Measurements from ENCODE around the gene ZNF654.

The ZNF654 gene

DNA sequence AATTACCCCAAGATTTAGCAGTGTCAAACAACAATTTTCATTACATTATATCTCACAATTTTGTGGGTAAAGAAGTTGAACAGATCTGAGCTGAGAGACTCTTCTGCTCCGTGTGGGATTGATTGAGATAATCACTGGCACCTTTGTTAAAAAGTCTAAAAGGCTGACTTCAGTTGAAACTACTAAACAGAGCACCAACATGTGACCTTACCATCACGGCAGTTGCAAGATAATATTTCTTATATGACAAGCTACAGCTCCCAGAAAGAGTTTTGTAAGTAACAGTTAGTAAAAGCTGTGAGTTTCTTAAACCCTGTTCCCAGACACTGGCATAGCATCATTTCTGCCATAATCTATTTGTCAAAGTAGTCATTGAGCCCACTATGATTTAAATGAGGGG lies 25.2 kb upstream of the ZNF654 start:
- Histone ChIP-seq H3K4me1 (ENCODE audit: control insufficient read depth, insufficient read depth, low read length, unreplicated experiment) (peaks cover 17% of the 10 kb centered on the region), H3K79me2 (ENCODE audit: control insufficient read depth, insufficient read depth, low read length, unreplicated experiment) (no peaks in the 10 kb centered on the region), H3K4me3 (ENCODE audit: low read depth, low read length) (no peak overlapping the region), H2AFZ (ENCODE audit: low read length, unreplicated experiment) (peak overlapping the region; percentile 95), H3K27me3 (ENCODE audit: insufficient read depth, low read length) (no peaks in the 10 kb centered on the region), H3K27ac (ENCODE audit: low read depth, low read length) (no peak overlapping the region), H3K36me3 (ENCODE audit: insufficient read depth, low read length) (no peaks in the 10 kb centered on the region)

DNA sequence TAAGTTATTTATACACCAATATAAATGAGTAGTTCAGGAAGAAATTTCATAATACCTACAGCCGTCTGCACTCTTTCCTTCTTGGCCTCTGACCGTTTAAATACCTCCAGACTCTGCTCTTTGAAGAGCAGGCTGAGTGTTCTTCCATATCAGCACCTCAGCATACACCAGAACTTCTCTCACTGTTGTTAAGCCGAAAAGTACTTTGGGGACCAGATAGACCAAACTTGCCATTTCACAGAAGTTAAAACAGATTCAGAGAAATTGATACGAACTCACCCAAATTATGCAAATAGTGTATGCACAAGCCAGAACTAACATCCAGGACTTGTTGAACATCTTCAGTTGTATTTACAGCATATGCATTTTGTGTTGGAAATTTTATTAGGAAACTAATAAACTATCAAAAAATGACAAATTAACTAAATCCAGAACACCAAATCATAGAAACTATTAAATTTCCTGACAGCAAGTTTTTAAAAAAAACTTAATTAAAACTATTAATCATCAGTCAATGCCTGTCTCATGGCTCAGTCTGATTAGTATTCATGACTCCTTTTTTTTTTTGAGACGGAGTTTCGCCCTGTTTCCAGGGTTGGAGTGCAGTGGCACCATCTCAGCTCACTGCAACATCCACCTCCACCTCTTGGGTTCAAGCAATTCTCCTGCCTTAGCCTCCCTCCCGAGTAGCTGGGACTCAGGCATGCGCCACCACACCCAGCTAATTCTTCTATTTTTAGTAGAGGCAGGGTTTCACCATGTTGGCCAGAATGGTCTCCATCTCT lies 24.4 kb upstream of the ZNF654 start:
- Histone ChIP-seq H3K4me3 (ENCODE audit: low read depth, low read length) (no peak overlapping the region), H3K79me2 (ENCODE audit: control insufficient read depth, insufficient read depth, low read length, unreplicated experiment) (no peaks in the 10 kb centered on the region), H3K36me3 (ENCODE audit: insufficient read depth, low read length) (no peaks in the 10 kb centered on the region), H2AFZ (ENCODE audit: low read length, unreplicated experiment) (peak overlapping the region; percentile 95), H3K27ac (ENCODE audit: low read depth, low read length) (no peak overlapping the region), H3K4me1 (ENCODE audit: control insufficient read depth, insufficient read depth, low read length, unreplicated experiment) (peaks cover 19% of the 10 kb centered on the region), H3K27me3 (ENCODE audit: insufficient read depth, low read length) (no peaks in the 10 kb centered on the region)

- H2AFZ ChIP-seq (ENCODE audit: low read length, unreplicated experiment): no peak overlapping the region
- H3K36me3 ChIP-seq (ENCODE audit: insufficient read depth, low read length): no peaks in the 10 kb centered on the region
- peaks cover 15% of the 10 kb centered on the region for H3K4me1 ChIP-seq (ENCODE audit: control insufficient read depth, insufficient read depth, low read length, unreplicated experiment)
- no peak overlapping the region for H3K4me3 ChIP-seq (ENCODE audit: low read depth, low read length)
- no peaks in the 10 kb centered on the region for H3K27me3 ChIP-seq (ENCODE audit: insufficient read depth, low read length)
- no peaks in the 10 kb centered on the region for H3K79me2 ChIP-seq (ENCODE audit: control insufficient read depth, insufficient read depth, low read length, unreplicated experiment)
- no peak overlapping the region for H3K27ac ChIP-seq (ENCODE audit: low read depth, low read length)
Observed at GRCh38 chr3:88036221-88036620, 22.8 kb upstream of the ZNF654 start.

GRCh38 chr3:88038566-88038965 lies 20.5 kb upstream of the ZNF654 start:
- Histone ChIP-seq H3K27me3 (ENCODE audit: insufficient read depth, low read length) (no peaks in the 10 kb centered on the region), H3K79me2 (ENCODE audit: control insufficient read depth, insufficient read depth, low read length, unreplicated experiment) (no peaks in the 10 kb centered on the region), H3K4me1 (ENCODE audit: control insufficient read depth, insufficient read depth, low read length, unreplicated experiment) (peaks cover 12% of the 10 kb centered on the region), H3K4me3 (ENCODE audit: low read depth, low read length) (no peak overlapping the region), H2AFZ (ENCODE audit: low read length, unreplicated experiment) (no peak overlapping the region), H3K36me3 (ENCODE audit: insufficient read depth, low read length) (no peaks in the 10 kb centered on the region), H3K27ac (ENCODE audit: low read depth, low read length) (peak overlapping the region; percentile 53)

- no peaks in the 10 kb centered on the region for H3K79me2 ChIP-seq (ENCODE audit: control insufficient read depth, insufficient read depth, low read length, unreplicated experiment)
- H3K4me1 ChIP-seq (ENCODE audit: control insufficient read depth, insufficient read depth, low read length, unreplicated experiment): peaks cover 12% of the 10 kb centered on the region
- H3K27me3 ChIP-seq (ENCODE audit: insufficient read depth, low read length): no peaks in the 10 kb centered on the region
- no peak overlapping the region for H3K4me3 ChIP-seq (ENCODE audit: low read depth, low read length)
- no peak overlapping the region for H3K27ac ChIP-seq (ENCODE audit: low read depth, low read length)
- H3K36me3 ChIP-seq (ENCODE audit: insufficient read depth, low read length): no peaks in the 10 kb centered on the region
- no peak overlapping the region for H2AFZ ChIP-seq (ENCODE audit: low read length, unreplicated experiment)
Observed at GRCh38 chr3:88040529-88040928, 18.5 kb upstream of the ZNF654 start.

DNA sequence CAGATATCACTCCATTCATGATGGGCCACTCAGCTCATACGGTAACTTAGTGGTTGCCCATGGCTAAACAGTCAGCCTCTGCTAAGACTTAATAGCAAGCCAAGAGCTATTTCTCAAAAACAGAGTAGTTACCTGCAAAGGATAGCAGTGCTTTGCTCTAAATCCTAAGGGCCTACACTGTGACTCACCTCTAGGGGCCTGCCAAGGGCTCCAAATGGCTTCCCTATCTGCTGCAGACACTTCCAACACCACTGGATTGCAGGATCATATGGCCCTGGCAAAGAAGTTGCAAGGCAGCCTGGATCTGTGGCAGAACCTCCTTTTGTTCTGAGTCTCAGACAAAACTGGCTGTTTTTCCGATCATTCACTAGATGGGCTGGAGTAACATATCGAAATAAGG lies 18.1 kb upstream of the ZNF654 start:
- Histone ChIP-seq H3K27ac (ENCODE audit: low read depth, low read length) (no peak overlapping the region), H2AFZ (ENCODE audit: low read length, unreplicated experiment) (no peak overlapping the region), H3K4me3 (ENCODE audit: low read depth, low read length) (no peak overlapping the region), H3K79me2 (ENCODE audit: control insufficient read depth, insufficient read depth, low read length, unreplicated experiment) (no peaks in the 10 kb centered on the region), H3K27me3 (ENCODE audit: insufficient read depth, low read length) (no peaks in the 10 kb centered on the region), H3K36me3 (ENCODE audit: insufficient read depth, low read length) (no peaks in the 10 kb centered on the region), H3K4me1 (ENCODE audit: control insufficient read depth, insufficient read depth, low read length, unreplicated experiment) (peaks cover 12% of the 10 kb centered on the region)

DNA sequence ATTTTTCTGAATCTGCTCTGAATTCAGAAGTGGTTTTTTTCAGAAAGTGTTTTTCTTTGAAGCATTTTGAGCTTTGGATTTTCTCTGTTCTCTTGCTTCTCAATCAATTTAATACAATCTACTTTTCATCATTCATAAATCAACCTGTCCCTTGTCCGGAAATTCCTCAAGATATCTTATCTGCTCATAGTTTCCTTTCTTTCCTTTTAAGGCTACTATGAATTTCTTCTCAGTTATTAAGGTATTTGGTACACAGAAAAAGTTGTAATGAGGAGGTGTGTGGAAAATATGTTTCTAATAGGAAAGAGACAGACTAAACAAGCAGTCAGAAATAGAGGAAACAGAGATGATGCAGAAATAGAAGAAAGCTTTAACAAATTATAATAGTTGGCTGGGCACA lies 14.6 kb upstream of the ZNF654 start:
- H3K4me3 ChIP-seq (ENCODE audit: low read depth, low read length): no peak overlapping the region

DNA sequence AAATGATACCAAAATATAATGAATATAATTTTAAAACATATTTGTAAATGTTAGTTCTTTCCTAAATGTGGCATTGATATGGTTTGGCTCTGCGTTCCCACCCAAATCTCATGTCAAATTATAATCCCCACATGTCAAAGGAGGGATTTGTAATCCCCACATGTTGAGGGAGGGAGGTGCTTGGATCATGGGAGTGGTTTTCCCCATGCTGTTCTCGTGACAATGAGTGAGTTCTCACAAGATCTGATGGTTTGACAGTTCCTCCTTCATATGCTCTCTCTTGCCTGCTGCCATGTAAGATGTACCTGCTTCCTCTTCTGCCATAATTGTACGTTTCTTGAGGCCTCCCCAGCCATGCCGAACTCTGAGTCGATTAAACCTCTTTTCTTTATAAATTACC lies 12.3 kb upstream of the ZNF654 start:
- Histone ChIP-seq H3K27ac (ENCODE audit: low read depth, low read length) (no peak overlapping the region), H2AFZ (ENCODE audit: low read length, unreplicated experiment) (peak overlapping the region; percentile 7), H3K27me3 (ENCODE audit: insufficient read depth, low read length) (no peaks in the 10 kb centered on the region), H3K79me2 (ENCODE audit: control insufficient read depth, insufficient read depth, low read length, unreplicated experiment) (no peaks in the 10 kb centered on the region), H3K4me3 (ENCODE audit: low read depth, low read length) (no peak overlapping the region), H3K4me1 (ENCODE audit: control insufficient read depth, insufficient read depth, low read length, unreplicated experiment) (peaks cover 4% of the 10 kb centered on the region), H3K36me3 (ENCODE audit: insufficient read depth, low read length) (no peaks in the 10 kb centered on the region)

More for the DNA sequence above, 14.6 kb upstream of the ZNF654 start:
- Histone ChIP-seq H3K79me2 (ENCODE audit: control insufficient read depth, insufficient read depth, low read length, unreplicated experiment) (no peaks in the 10 kb centered on the region), H3K27me3 (ENCODE audit: insufficient read depth, low read length) (no peaks in the 10 kb centered on the region), H2AFZ (ENCODE audit: low read length, unreplicated experiment) (peak overlapping the region; percentile 5), H3K27ac (ENCODE audit: low read depth, low read length) (no peak overlapping the region), H3K36me3 (ENCODE audit: insufficient read depth, low read length) (no peaks in the 10 kb centered on the region), H3K4me1 (ENCODE audit: control insufficient read depth, insufficient read depth, low read length, unreplicated experiment) (peaks cover 4% of the 10 kb centered on the region)

DNA sequence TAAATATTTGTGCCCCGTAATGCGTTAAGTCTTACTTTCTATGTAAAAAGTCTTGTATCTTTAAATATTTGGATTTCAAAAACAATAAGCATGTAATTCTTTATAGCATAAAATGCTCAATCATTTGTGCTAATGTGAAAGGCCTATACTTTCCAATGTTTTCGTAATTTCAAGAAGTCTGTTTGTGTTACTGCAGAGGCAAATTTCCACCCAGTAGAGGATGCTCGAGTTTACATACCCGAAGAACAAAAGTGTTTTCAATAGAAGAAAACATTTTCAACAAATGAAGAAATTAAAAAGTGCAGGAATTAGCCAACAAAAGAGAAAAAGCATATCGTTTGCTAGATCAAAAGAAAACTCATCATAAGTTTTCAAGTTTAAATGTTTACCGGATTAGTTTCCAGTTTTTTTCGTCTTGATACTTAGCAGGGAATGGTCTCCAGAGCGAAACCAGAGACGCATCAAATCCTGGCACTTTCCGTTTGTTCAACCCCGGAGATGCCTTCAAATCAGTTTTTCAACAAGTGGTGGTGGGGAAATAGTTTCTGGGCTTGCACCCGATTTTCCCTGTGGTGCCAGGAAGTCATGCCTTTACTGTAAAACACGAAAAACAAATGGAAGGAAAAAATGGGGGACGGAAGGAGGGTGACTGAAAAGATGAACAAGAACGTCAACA lies 1.3 kb upstream of the ZNF654 start:
- Histone ChIP-seq H2AFZ (ENCODE audit: low read length, unreplicated experiment) (peak overlapping the region; percentile 71), H3K4me3 (ENCODE audit: low read depth, low read length) (peak overlapping the region; percentile 98), H3K27me3 (ENCODE audit: insufficient read depth, low read length) (no peaks in the 10 kb centered on the region), H3K36me3 (ENCODE audit: insufficient read depth, low read length) (peaks cover 17% of the 10 kb centered on the region), H3K79me2 (ENCODE audit: control insufficient read depth, insufficient read depth, low read length, unreplicated experiment) (peaks cover 68% of the 10 kb centered on the region), H3K27ac (ENCODE audit: low read depth, low read length) (peak overlapping the region; percentile 82), H3K4me1 (ENCODE audit: control insufficient read depth, insufficient read depth, low read length, unreplicated experiment) (peaks cover 21% of the 10 kb centered on the region)

- Histone ChIP-seq H2AFZ (ENCODE audit: low read length, unreplicated experiment) (peak overlapping the region; percentile 71), H3K4me1 (ENCODE audit: control insufficient read depth, insufficient read depth, low read length, unreplicated experiment) (peaks cover 18% of the 10 kb centered on the region), H3K27me3 (ENCODE audit: insufficient read depth, low read length) (no peaks in the 10 kb centered on the region), H3K36me3 (ENCODE audit: insufficient read depth, low read length) (peaks cover 17% of the 10 kb centered on the region), H3K79me2 (ENCODE audit: control insufficient read depth, insufficient read depth, low read length, unreplicated experiment) (peaks cover 73% of the 10 kb centered on the region), H3K4me3 (ENCODE audit: low read depth, low read length) (peak overlapping the region; percentile 98), H3K27ac (ENCODE audit: low read depth, low read length) (peak overlapping the region; percentile 82)
Observed at GRCh38 chr3:88058306-88058580, 812 bp upstream of the ZNF654 start.

Measured in ACC112 (cell line).